Right renal cortex interstitium (tissue), 3 donors: Measurements from ENCODE around the gene BMP2K. TPM values are rescaled to one million over a fixed set of nuclear protein-coding genes. Genes with fewer than 3 reads are reported as not detected.

ENCODE experiments used
- DNase-seq, 3 donors: peaks; one replicate each; pipeline ENCODE4 v3.0.0-alpha.2; 2013; ENCODE audit warnings: low read depth in 3 of 3, low spot score in 2 of 3
- polyA plus RNA-seq, 3 donors: library from polyadenylated mRNA; unstranded; fragments of 120-200 nt; gene quantifications; one replicate each; pipeline ENCODE4 v1.2.1, GENCODE V29; 2013; ENCODE audit not compliant: insufficient read length in 3 of 3

The BMP2K gene
- 10 to 100 TPM; 25.1 to 27.1 (median 25.5) TPM for polyA plus RNA-seq

GRCh38 chr4:78776079-78776728 is at the start of gene BMP2K:
BMP2K (plus strand) TSS chr4:78776350; CDS start chr4:78776544, 194 bp downstream.
- peak in 1 of 3 donors; percentile 63 for DNase-seq

DNA sequence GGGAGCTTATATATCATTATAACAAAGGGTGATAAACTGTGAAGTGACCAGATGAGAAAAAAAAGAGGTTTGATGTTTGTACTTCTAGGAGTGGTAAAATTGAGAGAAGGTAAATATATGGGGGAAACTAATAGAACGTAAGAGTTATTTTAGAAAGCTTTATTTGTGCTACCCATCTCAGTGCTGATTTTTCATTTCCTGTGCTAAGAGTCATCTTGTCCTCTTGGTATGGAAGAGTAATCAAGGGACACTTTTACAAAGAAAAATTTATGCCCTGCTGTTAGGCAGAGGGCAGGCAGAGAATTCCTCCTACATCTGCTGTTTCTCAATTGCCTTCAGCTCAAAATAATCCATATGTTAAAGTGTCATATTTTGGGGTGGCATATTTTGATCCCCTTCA is 49.6 kb upstream of the BMP2K start:
- no peak for DNase-seq

DNA sequence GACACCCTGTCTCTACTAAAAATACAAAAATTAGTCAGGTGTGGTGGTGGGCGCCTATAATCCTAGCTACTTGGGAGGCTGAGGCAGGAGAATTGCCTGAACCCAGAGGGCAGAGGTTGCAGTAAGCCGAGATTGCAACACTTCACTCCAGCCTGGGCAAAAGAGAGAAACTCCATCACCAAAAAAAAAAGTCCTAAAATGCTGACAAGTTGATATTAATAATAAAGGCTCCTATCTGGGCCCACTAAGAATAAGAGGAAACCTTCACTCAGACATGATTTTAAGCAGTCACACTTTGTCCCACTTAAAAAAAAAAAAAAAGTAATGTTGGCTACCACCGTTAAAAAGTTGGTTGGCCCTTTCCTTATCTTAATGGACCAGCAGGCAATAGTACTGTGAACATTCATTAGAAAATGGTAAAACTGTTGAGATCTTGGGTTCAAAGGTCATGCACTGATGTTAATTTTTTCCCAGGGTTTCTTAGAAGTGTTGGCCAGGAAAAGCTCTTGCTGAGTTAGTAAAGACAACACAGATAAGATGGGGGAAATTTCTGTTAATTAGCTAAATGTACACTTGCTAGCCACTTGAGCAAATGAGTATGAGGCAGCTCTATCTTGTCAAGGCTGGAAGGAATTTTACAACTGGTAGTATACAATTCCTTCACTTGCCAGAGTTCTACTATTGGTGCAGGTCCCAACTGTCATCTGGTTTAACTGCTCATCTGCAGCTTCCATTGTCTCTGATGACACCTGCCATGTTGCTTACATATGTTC is 43.6 kb upstream of the BMP2K start:
- DNase-seq, result no peak

GRCh38 chr4:78734441-78735162 is 41.5 kb upstream of the BMP2K start:
- no peak for DNase-seq

DNA sequence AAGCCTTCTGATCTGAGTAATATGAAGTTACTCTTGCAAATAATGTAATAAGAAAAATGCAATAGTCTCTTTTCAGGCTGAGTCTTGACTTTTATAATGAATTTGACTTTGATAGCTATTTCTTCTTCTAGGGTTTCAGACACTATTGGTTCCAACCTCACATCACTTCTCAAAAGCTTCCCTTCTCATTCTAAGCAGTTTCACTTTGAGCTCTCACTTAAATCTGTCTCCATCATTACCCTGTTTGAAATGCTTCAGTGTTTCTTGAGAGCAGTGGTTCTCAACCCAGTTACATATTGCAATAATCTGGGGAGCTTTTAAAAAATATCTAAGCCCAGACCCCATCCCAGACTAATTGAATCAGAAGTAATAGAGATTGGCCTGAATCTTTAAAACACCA is 40.5 kb upstream of the BMP2K start:
- DNase-seq, result no peak

GRCh38 chr4:78737035-78737434 is 39.1 kb upstream of the BMP2K start:
- no peak for DNase-seq

DNA sequence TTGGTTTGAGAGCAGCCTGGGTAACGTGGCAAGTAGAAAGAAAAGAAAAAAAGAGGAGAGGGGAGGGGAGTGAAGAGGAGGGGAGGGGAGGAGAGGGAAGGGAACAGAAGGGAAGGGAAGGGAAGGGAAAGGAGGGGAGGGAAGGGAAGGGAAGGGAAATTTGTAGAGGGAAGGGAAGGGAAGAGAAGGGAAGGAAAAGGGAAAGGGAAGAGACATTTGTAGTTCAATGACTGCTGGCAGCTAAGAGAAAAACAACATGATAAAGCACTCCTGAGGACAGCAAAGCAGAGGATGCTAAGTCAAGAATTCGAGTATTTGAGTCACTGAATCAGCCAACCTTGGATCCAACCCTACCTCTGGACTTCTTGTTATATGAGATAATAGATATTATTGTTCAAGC is 38.2 kb upstream of the BMP2K start:
- DNase-seq, result no peak

DNA sequence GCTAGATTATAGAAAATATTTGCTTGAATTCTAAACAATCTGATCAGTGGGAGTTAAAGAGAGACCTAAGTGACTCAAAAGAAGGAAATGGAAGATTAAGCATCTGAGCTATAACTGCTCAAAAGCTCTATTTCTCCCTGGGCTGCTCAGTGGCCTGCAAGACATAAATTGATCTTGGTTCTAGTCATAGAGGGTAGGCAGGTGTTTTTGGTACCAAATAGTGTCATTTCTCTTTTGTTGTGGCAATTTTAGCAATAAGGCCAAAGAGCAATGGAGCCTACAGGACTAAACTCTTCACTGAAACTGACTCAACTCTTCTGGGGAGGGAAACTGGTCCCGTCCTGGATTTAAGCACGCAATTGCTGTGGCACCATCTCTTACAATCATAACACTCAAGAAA is 33.9 kb upstream of the BMP2K start:
- DNase-seq, result no peak

DNA sequence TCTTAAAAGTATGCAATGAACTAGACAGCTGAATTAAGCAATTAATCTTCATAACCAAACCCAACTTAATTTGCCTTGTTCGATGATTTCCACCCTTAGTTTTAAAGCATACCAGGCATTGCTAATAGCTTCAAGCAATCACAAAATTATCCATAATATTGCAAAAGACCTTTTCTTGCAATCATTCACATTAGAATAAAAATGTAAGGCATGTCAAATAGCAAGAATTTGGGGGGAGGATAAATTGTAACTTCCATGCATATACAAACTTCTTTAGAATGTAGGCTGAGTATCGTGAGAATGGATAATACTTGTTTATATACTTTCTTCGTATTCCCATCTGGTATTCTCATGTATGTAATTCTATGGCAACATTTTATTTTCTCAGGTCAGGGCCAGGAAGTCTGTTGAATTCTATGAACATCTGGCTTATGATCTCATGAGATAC is 28.7 kb upstream of the BMP2K start:
- DNase-seq, result no peak

- DNase-seq, result no peak
Measured at GRCh38 chr4:78748381-78748780, 27.8 kb upstream of the BMP2K start.

DNA sequence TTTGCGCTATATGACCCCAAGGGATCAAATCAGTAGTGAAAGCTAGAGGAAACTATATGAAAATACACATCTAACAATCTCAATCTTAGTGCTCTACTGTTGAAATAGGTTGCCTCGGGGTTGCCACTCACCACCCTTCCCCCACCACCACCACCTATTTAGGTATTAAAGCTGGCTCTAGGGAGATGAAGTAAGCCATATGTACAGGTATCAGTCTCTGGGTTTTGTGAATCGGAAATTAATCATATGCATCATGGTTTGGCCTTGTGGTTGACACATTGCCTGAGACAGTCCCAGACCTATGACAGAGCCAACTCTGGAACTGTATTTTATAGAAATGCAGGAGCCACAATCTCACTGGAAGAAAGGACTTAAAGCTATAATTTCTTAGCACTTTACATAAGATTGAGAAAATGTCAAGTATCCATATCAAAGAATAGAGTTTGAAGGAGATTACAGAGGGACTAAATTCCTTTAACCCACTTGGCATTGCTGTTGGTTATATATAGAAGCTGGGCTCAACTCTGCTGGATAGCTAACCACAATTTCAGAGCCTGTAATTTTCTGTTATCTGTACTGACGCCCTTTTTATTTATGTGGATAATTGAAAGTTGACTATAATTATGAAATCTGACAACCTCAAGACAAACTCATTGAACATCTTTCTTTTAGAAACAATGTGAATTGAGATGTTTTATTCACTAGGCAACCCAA is 26.7 kb upstream of the BMP2K start:
- DNase-seq, result no peak

- no peak for DNase-seq
Measured at GRCh38 chr4:78749972-78750727, 26.0 kb upstream of the BMP2K start.

DNA sequence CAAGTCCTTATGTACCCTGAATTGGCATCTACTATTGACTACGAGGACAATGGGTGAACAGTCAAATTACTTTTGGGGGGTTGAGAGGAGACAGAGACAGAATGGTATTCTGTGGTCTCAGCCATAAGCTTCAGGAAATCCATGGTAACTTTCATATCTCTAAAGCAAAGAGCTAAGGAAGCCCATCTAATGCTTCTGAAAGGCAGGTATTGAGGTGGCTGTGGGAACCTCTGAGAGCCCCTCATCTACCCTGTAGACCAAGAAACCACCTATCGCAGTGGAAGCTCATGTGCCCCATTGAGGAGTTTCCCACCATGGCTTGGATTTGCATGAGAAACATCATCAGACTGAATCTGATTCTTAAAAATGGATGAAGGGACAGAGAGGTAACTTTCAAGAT is 23.1 kb upstream of the BMP2K start:
- no peak for DNase-seq

- DNase-seq, result no peak
Measured at GRCh38 chr4:78754872-78755271, 21.3 kb upstream of the BMP2K start.

DNA sequence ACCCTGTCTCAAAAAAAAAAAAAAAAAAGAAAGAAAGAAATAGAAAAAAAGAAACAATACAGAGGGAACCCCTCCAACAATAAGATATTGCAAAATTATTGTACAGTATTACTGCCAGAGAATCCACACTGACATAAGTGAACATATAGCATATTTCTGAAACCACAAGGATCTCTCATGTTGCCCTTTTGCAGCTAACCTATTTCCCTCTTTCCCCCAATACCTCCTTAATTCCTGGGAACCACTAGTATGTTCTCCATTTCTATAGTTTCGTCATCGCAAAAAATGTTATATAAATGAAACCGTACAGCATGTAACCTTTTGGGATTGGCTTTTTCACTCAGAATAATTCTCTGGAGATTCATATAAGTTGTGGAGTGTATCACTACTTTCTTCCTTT is 20.0 kb upstream of the BMP2K start:
- DNase-seq, result no peak

DNA sequence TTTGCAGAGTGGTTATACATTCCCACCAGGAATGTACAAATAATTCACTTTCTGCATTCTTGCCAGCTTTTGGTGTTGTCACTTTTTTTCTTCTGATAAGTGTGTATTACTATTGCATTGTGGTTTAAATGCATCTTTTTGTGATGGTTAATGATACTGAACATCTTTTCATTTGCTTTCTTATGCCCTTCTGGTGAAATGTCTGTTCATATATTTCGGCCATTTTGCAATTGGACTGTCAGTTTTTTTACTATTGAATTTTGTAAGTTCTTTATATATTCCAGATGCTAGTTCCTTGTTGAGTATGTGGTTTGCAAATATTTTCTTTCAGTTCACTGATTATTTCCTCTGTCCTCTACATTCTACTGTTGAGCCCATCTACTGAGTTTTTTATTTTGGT is 19.4 kb upstream of the BMP2K start:
- no peak for DNase-seq

DNA sequence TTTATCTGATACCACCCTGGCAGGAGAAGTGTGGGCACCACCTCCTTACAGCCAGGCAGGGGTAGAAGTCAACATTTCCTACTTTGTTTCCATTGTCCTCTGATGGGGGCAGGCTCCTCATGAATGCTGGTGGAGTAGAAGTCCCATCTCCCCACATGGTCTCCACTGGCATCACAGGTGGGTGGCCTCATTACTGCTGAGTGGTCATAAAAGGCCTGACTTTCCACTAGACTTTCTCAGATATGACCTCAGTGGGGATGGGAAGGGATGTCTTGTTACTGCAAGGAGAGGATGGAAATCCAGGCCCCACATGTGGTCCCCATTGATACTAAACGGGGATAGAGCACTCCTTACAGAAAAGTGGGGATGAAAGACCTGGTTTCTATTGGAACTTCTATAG is 18.6 kb upstream of the BMP2K start:
- no peak for DNase-seq

DNA sequence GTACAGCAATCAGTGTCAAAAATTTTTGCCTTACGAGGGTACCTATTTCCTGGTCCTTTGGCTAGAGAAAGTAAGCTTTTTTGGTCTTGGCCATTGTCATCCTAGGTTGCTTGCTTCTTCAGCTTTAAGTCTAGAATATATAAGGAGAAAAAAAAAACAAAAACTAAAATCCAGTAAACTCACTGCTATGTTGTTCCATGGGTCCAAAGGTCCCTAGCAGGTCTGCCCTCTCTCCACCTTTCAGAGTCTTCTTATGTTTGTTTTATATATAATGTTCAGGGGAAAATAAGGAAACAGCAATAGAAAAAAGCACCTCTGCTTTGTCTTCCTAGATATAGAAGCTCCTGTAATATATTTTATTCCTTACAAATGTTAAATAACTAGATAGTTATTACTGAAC is 18.1 kb upstream of the BMP2K start:
- DNase-seq, result no peak

- no peak for DNase-seq
Measured at GRCh38 chr4:78762529-78762928, 13.6 kb upstream of the BMP2K start.

- no peak for DNase-seq
Measured at GRCh38 chr4:78763251-78763650, 12.9 kb upstream of the BMP2K start.
